WTC11 (cell line): Measurements from ENCODE around the gene FDXR. TPM values are rescaled to one million over a fixed set of nuclear protein-coding genes. Genes with fewer than 3 reads are reported as not detected.

Experiments used
- ATAC-seq: fragments of 200-7000 bp; cut with Tn5 transposase; 2 replicates; pipeline ENCODE4 v1.10.0; 2021; ENCODE audit warnings: mild to moderate bottlenecking, moderate library complexity
- CTCF ChIA-PET: fragments of 300-600 bp; sonication (Branson Sonifier 250); formaldehyde crosslinking; loops from one replicate; lab custom pipeline; 2021; ENCODE audit warnings: antibody characterized with exemption; lab: Charles Lee
- POLR2A ChIA-PET: fragments of 350-600 bp; sonication (Branson Sonifier 250); formaldehyde crosslinking; loops from one replicate; lab custom pipeline; 2021; ENCODE audit warnings: antibody characterized with exemption; lab: Charles Lee
- DNase-seq: peaks from one replicate; pipeline ENCODE4 v3.0.0; 2021; ENCODE audit warnings: low spot score
- H3K27ac Mint-ChIP-seq: 2 replicates; pipeline ENCODE4 v1.8.0; 2021; ENCODE audit warnings: mixed read lengths
- H3K27me3 Mint-ChIP-seq: 2 replicates; pipeline ENCODE4 v1.8.0; 2021; ENCODE audit warnings: low read depth, mild to moderate bottlenecking, moderate library complexity, mixed read lengths
- H3K36me3 Mint-ChIP-seq: 2 replicates; pipeline ENCODE4 v1.8.0; 2021; ENCODE audit warnings: mixed read lengths
- H3K4me1 Mint-ChIP-seq: 2 replicates; pipeline ENCODE4 v1.8.0; 2022; ENCODE audit warnings: mixed read lengths
- H3K4me3 Mint-ChIP-seq: 2 replicates; pipeline ENCODE4 v1.8.0; 2021; ENCODE audit warnings: mild to moderate bottlenecking, moderate library complexity, mixed read lengths
- H3K9me3 Mint-ChIP-seq: 2 replicates; pipeline ENCODE4 v1.8.0; 2021; ENCODE audit warnings: mixed read lengths
- ARID4B ChIP-seq: sonication (generic); formaldehyde crosslinking; IDR thresholded peaks from 2 replicates; pipeline ENCODE4 v1.8.0; 2023; ENCODE audit warnings: missing genetic modification reagents, mild to moderate bottlenecking, borderline replicate concordance
- E2F5 ChIP-seq: sonication (generic); formaldehyde crosslinking; IDR thresholded peaks from 2 replicates; pipeline ENCODE4 v1.8.1; 2022; ENCODE audit warnings: mild to moderate bottlenecking, moderate library complexity, missing genetic modification reagents
- EMX1 ChIP-seq: fragments of 250-450 bp; sonication (Bioruptor Pico); IDR thresholded peaks from 2 replicates; pipeline ENCODE4 v1.8.0; 2021; ENCODE audit warnings: mild to moderate bottlenecking
- FOXK1 ChIP-seq: sonication (generic); formaldehyde crosslinking; IDR thresholded peaks from 2 replicates; pipeline ENCODE4 v1.8.0; 2022; ENCODE audit warnings: mild to moderate bottlenecking, moderate library complexity, missing genetic modification reagents
- HMGXB4 ChIP-seq: sonication (generic); formaldehyde crosslinking; IDR thresholded peaks from 2 replicates; pipeline ENCODE4 v1.8.1; 2023; ENCODE audit warnings: mild to moderate bottlenecking, moderate library complexity, missing genetic modification reagents
- MAX ChIP-seq: sonication (generic); formaldehyde crosslinking; IDR thresholded peaks from 2 replicates; pipeline ENCODE4 v1.8.0; 2022; ENCODE audit warnings: mild to moderate bottlenecking, missing genetic modification reagents
- MLX ChIP-seq: sonication (generic); formaldehyde crosslinking; IDR thresholded peaks from 2 replicates; pipeline ENCODE4 v1.8.1; 2023; ENCODE audit warnings: mild to moderate bottlenecking, missing genetic modification reagents, moderate library complexity
- NR1H2 ChIP-seq: sonication (generic); formaldehyde crosslinking; IDR thresholded peaks from 2 replicates; pipeline ENCODE4 v1.9.0; 2021; ENCODE audit warnings: mild to moderate bottlenecking, moderate library complexity, missing genetic modification reagents
- NR2C2 ChIP-seq: sonication (generic); formaldehyde crosslinking; IDR thresholded peaks from 2 replicates; pipeline ENCODE4 v1.8.0; 2022; ENCODE audit warnings: mild to moderate bottlenecking, missing genetic modification reagents
- OVOL2 ChIP-seq: fragments of 250-450 bp; sonication (Bioruptor Pico); IDR thresholded peaks from 2 replicates; pipeline ENCODE4 v1.9.0; 2021; ENCODE audit warnings: mild to moderate bottlenecking, borderline replicate concordance
- RELA ChIP-seq: sonication (generic); formaldehyde crosslinking; IDR thresholded peaks from 2 replicates; pipeline ENCODE4 v1.8.1; 2022; ENCODE audit warnings: missing genetic modification reagents, mild to moderate bottlenecking, borderline replicate concordance
- SMAD3 ChIP-seq: sonication (generic); formaldehyde crosslinking; IDR thresholded peaks from 2 replicates; pipeline ENCODE4 v1.8.0; 2022; ENCODE audit warnings: missing genetic modification reagents, mild to moderate bottlenecking, borderline replicate concordance
- SP1 ChIP-seq: sonication (generic); formaldehyde crosslinking; conservative IDR thresholded peaks from 2 replicates; pipeline ENCODE4 v1.8.1; 2022; ENCODE audit warnings: missing genetic modification reagents
- ZBTB43 ChIP-seq: sonication (generic); formaldehyde crosslinking; IDR thresholded peaks from 2 replicates; pipeline ENCODE4 v1.8.1; 2023; ENCODE audit warnings: mild to moderate bottlenecking, missing genetic modification reagents
- ZNF219 ChIP-seq: sonication (generic); formaldehyde crosslinking; IDR thresholded peaks from 2 replicates; pipeline ENCODE4 v1.8.0; 2023; ENCODE audit warnings: missing genetic modification reagents, mild to moderate bottlenecking, borderline replicate concordance
- ZNF281 ChIP-seq: sonication (generic); formaldehyde crosslinking; IDR thresholded peaks from 2 replicates; pipeline ENCODE4 v1.8.0; 2023; ENCODE audit warnings: mild to moderate bottlenecking, missing genetic modification reagents
- total RNA-seq: library from RNA; stranded (reverse); gene quantifications from 3 replicates; pipeline ENCODE4 v1.2.3, GENCODE V29; 2021

Gene FDXR
- total RNA-seq, 1 experiment from 2014 or later, result 52.8 TPM

- Mint-ChIP-seq H3K27ac (no peak overlapping the region), H3K9me3 (no peaks in the 10 kb centered on the region), H3K36me3 (peaks cover 9% of the 10 kb centered on the region; the same call in 1 of the 2 replicates), H3K4me1 (peaks cover 16% of the 10 kb centered on the region), H3K27me3 (peaks cover 62% of the 10 kb centered on the region), H3K4me3 (peak overlapping the region; percentile 56)
- CTCF ChIA-PET, result interaction anchor here (0.6 to 14.0 kb wide), 45 partner anchors 9 to 253 kb away, joined by 3 to 347 read pairs (median 7); partner anchors contain the start of genes FDXR, HID1, NAT9 and RAB37
- POLR2A ChIA-PET, result interaction anchor here (0.9 to 1.5 kb wide), 2 partner anchors 9 to 21 kb away, joined by 5 to 6 read pairs; no protein-coding TSS in a partner anchor
- ATAC-seq (no peak; the same call in 1 of the 2 replicates), DNase-seq (peak; percentile 43)
- no peak for TF ChIP-seq ZBTB43 (CRISPR knock-in tag)
- 0 out of 2 replicates have a peak, but pooled peaks have one; percentile 53 for TF ChIP-seq MLX (CRISPR knock-in tag)
Measured at GRCh38 chr17:74860872-74861661, 11.7 kb downstream of the FDXR start.

GRCh38 chr17:74860229-74860871, 12.4 kb downstream of the FDXR start:
- Mint-ChIP-seq H3K9me3 (no peaks in the 10 kb centered on the region), H3K4me3 (peak overlapping the region; percentile 64), H3K4me1 (peaks cover 16% of the 10 kb centered on the region), H3K27me3 (peaks cover 69% of the 10 kb centered on the region), H3K27ac (no peak overlapping the region), H3K36me3 (peaks cover 9% of the 10 kb centered on the region; the same call in 1 of the 2 replicates)
- no peak; the same call in 1 of the 2 replicates for ATAC-seq
- ChIA-PET POLR2A (interaction anchor here (0.9 kb wide), 1 partner anchor 8 kb away, joined by 5 read pairs; no protein-coding TSS in a partner anchor), CTCF (interaction anchor here (0.6 to 14.0 kb wide), 21 partner anchors 12 to 286 kb away, joined by 3 to 347 read pairs (median 8); partner anchors contain the start of genes FDXR, HID1, NAT9 and RAB37)
- DNase-seq, result no peak
- TF ChIP-seq FOXK1 (CRISPR knock-in tag) (no peak), E2F5 (CRISPR knock-in tag) (no peak), RELA (CRISPR knock-in tag) (no peak), SP1 (CRISPR knock-in tag) (no peak), ZNF281 (CRISPR knock-in tag) (no peak), EMX1 (CRISPR knock-in tag) (no peak), ZNF219 (CRISPR knock-in tag) (no peak), HMGXB4 (CRISPR knock-in tag) (no peak), NR2C2 (CRISPR knock-in tag) (no peak), ZBTB43 (CRISPR knock-in tag) (no peak), SMAD3 (CRISPR knock-in tag) (no peak), MAX (no peak), MLX (CRISPR knock-in tag) (no peak), NR1H2 (CRISPR knock-in tag) (no peak), OVOL2 (CRISPR knock-in tag) (no peak), ARID4B (CRISPR knock-in tag) (no peak)
